ENCODE data around the gene RPL27A.

DNA sequence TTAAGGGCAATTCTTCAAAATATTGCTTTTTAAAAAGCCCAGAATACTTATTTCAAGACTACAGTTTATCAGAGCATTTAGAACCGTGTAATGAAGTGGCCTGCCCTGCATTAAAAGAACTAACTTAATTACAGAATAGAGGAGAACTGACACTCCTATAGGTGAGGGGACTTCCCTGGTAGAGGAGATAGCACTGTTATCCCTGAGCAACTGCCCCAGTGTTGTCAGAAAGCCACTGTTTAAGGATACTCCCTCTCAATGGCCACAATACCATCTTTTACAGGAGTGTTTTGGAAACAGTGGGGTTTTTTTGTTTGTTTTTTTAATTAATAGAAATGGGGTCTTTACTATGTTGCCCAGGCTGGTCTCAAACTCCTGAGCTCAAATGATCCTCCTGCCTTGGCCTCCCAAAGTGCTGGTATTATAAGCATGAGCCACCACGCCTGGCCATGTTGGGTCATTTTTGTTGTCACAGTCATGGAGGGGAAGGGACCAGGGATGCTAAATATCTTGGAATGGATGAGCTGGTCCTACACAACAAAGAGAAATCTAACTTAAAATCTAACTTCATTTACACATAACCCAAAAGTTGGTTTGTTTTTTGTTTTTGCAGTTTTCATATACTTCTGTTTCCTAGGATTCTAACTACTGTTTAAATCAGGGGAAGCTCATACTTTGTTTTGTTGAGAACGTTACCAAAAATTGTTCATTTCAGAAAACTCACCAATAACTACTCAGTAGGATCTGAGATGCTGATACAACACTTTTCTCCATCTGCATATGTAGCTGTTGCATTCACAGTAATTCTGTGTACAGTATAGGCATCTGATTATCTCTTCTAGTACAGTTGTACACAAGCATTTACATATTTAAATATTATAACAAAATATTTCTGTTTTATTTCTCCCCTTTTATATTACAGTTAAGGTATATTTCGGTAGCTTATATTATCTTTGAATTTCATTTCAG lies 8.1 kb downstream of the RPL27A start:
- TF ChIP-seq, protein P1, sequence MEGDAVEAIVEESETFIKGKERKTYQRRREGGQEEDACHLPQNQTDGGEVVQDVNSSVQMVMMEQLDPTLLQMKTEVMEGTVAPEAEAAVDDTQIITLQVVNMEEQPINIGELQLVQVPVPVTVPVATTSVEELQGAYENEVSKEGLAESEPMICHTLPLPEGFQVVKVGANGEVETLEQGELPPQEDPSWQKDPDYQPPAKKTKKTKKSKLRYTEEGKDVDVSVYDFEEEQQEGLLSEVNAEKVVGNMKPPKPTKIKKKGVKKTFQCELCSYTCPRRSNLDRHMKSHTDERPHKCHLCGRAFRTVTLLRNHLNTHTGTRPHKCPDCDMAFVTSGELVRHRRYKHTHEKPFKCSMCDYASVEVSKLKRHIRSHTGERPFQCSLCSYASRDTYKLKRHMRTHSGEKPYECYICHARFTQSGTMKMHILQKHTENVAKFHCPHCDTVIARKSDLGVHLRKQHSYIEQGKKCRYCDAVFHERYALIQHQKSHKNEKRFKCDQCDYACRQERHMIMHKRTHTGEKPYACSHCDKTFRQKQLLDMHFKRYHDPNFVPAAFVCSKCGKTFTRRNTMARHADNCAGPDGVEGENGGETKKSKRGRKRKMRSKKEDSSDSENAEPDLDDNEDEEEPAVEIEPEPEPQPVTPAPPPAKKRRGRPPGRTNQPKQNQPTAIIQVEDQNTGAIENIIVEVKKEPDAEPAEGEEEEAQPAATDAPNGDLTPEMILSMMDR (IDR thresholded peaks at IDR 0.05; ENCODE audit: low read depth, low read length, poor library complexity, severe bottlenecking): no peak
- no peak for TF ChIP-seq EZH2phosphoT487 (IDR thresholded peaks at IDR 0.05; ENCODE audit: borderline replicate concordance, low read length)
